GM12878 (cell line): Measurements from ENCODE around the gene KCTD12. TPM values are rescaled to one million over a fixed set of nuclear protein-coding genes. Genes with fewer than 3 reads are reported as not detected.

ENCODE experiments used
- ATAC-seq: fragments of 200-7000 bp; cut with Tn5 transposase; 3 replicates; pipeline ENCODE4 v1.9.1; 2020; ENCODE audit warnings: mild to moderate bottlenecking, moderate library complexity
- BruUV-seq: library from RNA; stranded (reverse); fragments of 400-500 nt; replicated peaks from 2 replicates; lab custom pipeline; 2021; lab: Mats Ljungman, UMichigan
- CTCF ChIA-PET: fragments of 300-600 bp; sonication (Branson Sonifier 250); formaldehyde crosslinking; extraction: SDS; loops from one replicate; lab custom pipeline; 2021; ENCODE audit warnings: inconsistent platforms; lab: Yijun Ruan, JAX
- POLR2A ChIA-PET: fragments of 350-600 bp; formaldehyde crosslinking; extraction: SDS; loops from one replicate; lab custom pipeline; 2021; ENCODE audit warnings: inconsistent platforms; lab: Charles Lee
- RAD21 ChIA-PET: fragments of 300-600 bp; sonication (Branson Sonifier 250); formaldehyde crosslinking; loops from one replicate; lab custom pipeline; 2023; ENCODE audit warnings: antibody characterized with exemption; ENCODE audit not compliant: unreplicated experiment; lab: Charles Lee
- SMC1A ChIA-PET: fragments of 300-600 bp; sonication (Branson Sonifier 250); formaldehyde crosslinking; loops from one replicate; lab custom pipeline; 2023; ENCODE audit not compliant: unreplicated experiment, uncharacterized antibody; lab: Charles Lee
- DNase-seq: peaks from one replicate; pipeline ENCODE4 v3.0.0-alpha.2; 2011; ENCODE audit warnings: low read depth, low spot score
- FAIRE-seq: peaks from 3 replicates; lab custom pipeline; 2011; peaks lifted over from hg19 to GRCh38; lab: Jason Lieb, UNC
- H2AFZ ChIP-seq: 2 replicates; pipeline ENCODE4 v1.6.0; 2011; ENCODE audit warnings: low read depth, low read length, control low read depth; ENCODE audit not compliant: control insufficient read depth
- H3K27ac ChIP-seq: 2 replicates; pipeline ENCODE4 v1.5.1; 2011; ENCODE audit warnings: control low read depth; ENCODE audit not compliant: control insufficient read depth, insufficient read depth
- H3K27me3 ChIP-seq, 2 experiments: replicated peaks in 1 of 2; 2 replicates each; pipeline versions ENCODE4 v1.6.0 to v1.6.1; 2011; ENCODE audit warnings: low read length in 1 of 2; ENCODE audit not compliant: control insufficient read depth in 2 of 2, insufficient read depth in 2 of 2
- H3K36me3 ChIP-seq, 2 experiments: 2 replicates each; pipeline ENCODE4 v1.5.1; 2011; ENCODE audit warnings: low read length in 1 of 2; ENCODE audit not compliant: control insufficient read depth in 2 of 2, insufficient read depth in 2 of 2
- H3K4me1 ChIP-seq: 2 replicates; pipeline ENCODE4 v1.6.1; 2011; ENCODE audit warnings: mild to moderate bottlenecking, low read length, moderate library complexity, mixed read lengths; ENCODE audit not compliant: control insufficient read depth, insufficient read depth
- H3K4me2 ChIP-seq: 2 replicates; pipeline ENCODE4 v1.6.0; 2011; ENCODE audit warnings: control low read depth; ENCODE audit not compliant: control insufficient read depth, insufficient read depth
- H3K4me3 ChIP-seq: fragments of 200-600 bp; sonication (generic); 2 replicates; pipeline ENCODE4 v1.5.1; 2016
- H3K79me2 ChIP-seq: 2 replicates; pipeline ENCODE4 v1.6.0; 2011; ENCODE audit warnings: low read length; ENCODE audit not compliant: control insufficient read depth, insufficient read depth
- H3K9ac ChIP-seq: 2 replicates; pipeline ENCODE4 v1.8.0; 2011; ENCODE audit warnings: low read length, control low read depth, mixed read lengths; ENCODE audit not compliant: control insufficient read depth, insufficient read depth
- H3K9me3 ChIP-seq: replicated peaks from 3 replicates; pipeline ENCODE4 v1.5.1; 2011; ENCODE audit warnings: mild to moderate bottlenecking, low read length; ENCODE audit not compliant: control insufficient read depth, insufficient read depth
- H4K20me1 ChIP-seq: 2 replicates; pipeline ENCODE4 v1.6.0; 2011; ENCODE audit not compliant: control insufficient read depth, insufficient read depth
- CEBPZ ChIP-seq: fragments of 150-350 bp; IDR thresholded peaks from 2 replicates; pipeline ENCODE4 v1.6.1; 2016; ENCODE audit warnings: low read depth, low read length
- CHD2 ChIP-seq: IDR thresholded peaks from 2 replicates; pipeline ENCODE4 v1.6.1; 2011; ENCODE audit warnings: low read depth, low read length, improper control_type of control experiment, borderline replicate concordance
- FOS ChIP-seq: IDR thresholded peaks from 3 replicates; pipeline ENCODE4 v1.6.1; 2011; ENCODE audit warnings: borderline replicate concordance; ENCODE audit not compliant: insufficient read length; ENCODE audit errors: extremely low read depth
- IRF4 ChIP-seq: IDR thresholded peaks from 2 replicates; pipeline ENCODE4 v1.6.1; 2011; ENCODE audit warnings: low read depth, low read length
- MEF2B ChIP-seq: fragments of 450-650 bp; IDR thresholded peaks from 2 replicates; pipeline ENCODE4 v1.6.1; 2018; ENCODE audit warnings: mild to moderate bottlenecking, moderate library complexity; ENCODE audit not compliant: partially characterized antibody, poor library complexity, severe bottlenecking
- MTA2 ChIP-seq: fragments of 450-650 bp; IDR thresholded peaks from 2 replicates; pipeline ENCODE4 v1.6.1; 2016; ENCODE audit warnings: low read depth, mild to moderate bottlenecking, moderate library complexity
- NR2F1 ChIP-seq: fragments of 450-650 bp; conservative IDR thresholded peaks from 2 replicates; pipeline ENCODE4 v1.6.1; 2017; ENCODE audit warnings: mild to moderate bottlenecking
- PAX5 ChIP-seq: IDR thresholded peaks from 2 replicates; pipeline ENCODE4 v1.6.1; 2011; ENCODE audit warnings: low read depth, low read length, borderline replicate concordance
- PAX8 ChIP-seq: fragments of 450-650 bp; IDR thresholded peaks from 2 replicates; pipeline ENCODE4 v1.6.1; 2017; ENCODE audit warnings: mild to moderate bottlenecking, moderate library complexity
- POLR2A ChIP-seq: IDR thresholded peaks from 2 replicates; pipeline ENCODE4 v1.6.1; 2011; ENCODE audit warnings: low read depth, mild to moderate bottlenecking, low read length
- PRDM15 ChIP-seq: fragments of 450-650 bp; formaldehyde crosslinking; IDR thresholded peaks from 2 replicates; pipeline ENCODE4 v1.4.0; 2020; ENCODE audit warnings: mild to moderate bottlenecking, moderate library complexity
- STAT1 ChIP-seq: fragments of 450-650 bp; conservative IDR thresholded peaks from 2 replicates; pipeline ENCODE4 v1.6.1; 2014; ENCODE audit warnings: antibody characterized with exemption, mild to moderate bottlenecking
- TCF7 ChIP-seq: IDR thresholded peaks from 2 replicates; pipeline ENCODE4 v1.6.1; 2014; ENCODE audit warnings: antibody characterized with exemption, borderline replicate concordance
- USF2 ChIP-seq: IDR thresholded peaks from 2 replicates; pipeline ENCODE4 v1.6.1; 2011; ENCODE audit warnings: low read depth, low read length, improper control_type of control experiment, borderline replicate concordance
- ZSCAN29 ChIP-seq: fragments of 450-650 bp; IDR thresholded peaks from 2 replicates; pipeline ENCODE4 v1.6.1; 2017; ENCODE audit warnings: mild to moderate bottlenecking, moderate library complexity
- WGBS: methylation state at CpG from one replicate; pipeline ENCODE4 v1.1.6; 2016; ENCODE audit warnings: low lambda C conversion rate; ENCODE audit not compliant: insufficient replicate concordance, insufficient coverage; ENCODE audit errors: missing lambda C conversion rate; 5-methylcytosine and 5-hydroxymethylcytosine counted together
- in situ Hi-C: fragments of 300-500 bp; cut with MboI; formaldehyde crosslinking; loops from 9 replicates; pipeline ENCODE4 v1.14.3; 2018; ENCODE audit warnings: mixed read lengths
- intact Hi-C: fragments of 100-400 bp; cut with micrococcal nuclease; formaldehyde crosslinking; loops from one replicate; pipeline ENCODE4 v1.14.2; 2022; ENCODE audit not compliant: unreplicated experiment
- polyA plus RNA-seq, 11 experiments: library from polyadenylated mRNA; depleted of rRNA in 4 of 11; unstranded in 6 of 11; stranded (reverse) in 5 of 11; fragments of >200 nt; fragmentation: Nextera tagmentation in 4 of 11; fragmentation: Illumina TruSeq in 1 of 11; extraction: Ambion mirVana in 4 of 11; extraction: Trizol in 1 of 11; gene quantifications; 1 replicate in 1 of 11; 2 replicates in 10 of 11; pipeline versions ENCODE4 v1.2.1 to v1.2.3, GENCODE V29; 2011 to 2016; ENCODE audit warnings: inconsistent platforms in 2 of 11, missing spikeins in 2 of 11, low read depth in 1 of 11
- total RNA-seq, 4 experiments: library from RNA; depleted of rRNA in 3 of 4; stranded (reverse); fragments of >200 nt in 3 of 4; fragmentation: Illumina TruSeq in 1 of 4; extraction: Trizol in 1 of 4; gene quantifications; 2 replicates each; pipeline versions ENCODE4 v1.2.1 to v1.2.3, GENCODE V29; 2013 to 2021

KCTD12 gene
- total and polyA plus RNA-seq, 10 of the 15 experiments (the other 5 are each of a cell fraction or from before 2014, with no cell fraction given), result 0.24 to 2.9 (median 0.92) TPM

DNA sequence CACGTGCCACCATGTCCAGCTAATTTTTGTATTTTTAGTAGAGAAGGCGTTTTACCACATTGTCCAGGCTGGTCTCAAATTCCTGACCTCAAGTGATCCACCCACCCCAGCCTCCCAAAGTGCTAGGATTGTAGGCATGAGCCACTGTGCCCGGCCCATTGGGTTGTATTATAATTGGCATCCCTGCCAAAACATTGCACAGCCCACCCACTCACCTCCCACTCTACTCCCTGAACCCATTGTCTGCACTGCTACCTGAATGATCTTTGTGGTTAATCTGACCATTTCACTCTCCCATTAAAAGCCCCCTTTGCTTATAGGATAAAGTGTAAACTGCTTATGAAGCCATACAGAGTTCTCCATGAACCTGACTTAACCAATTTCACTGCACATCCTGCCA is 26.3 kb upstream of the KCTD12 start:
- ChIA-PET CTCF (interaction anchor here (1.0 to 3.8 kb wide), 2 partner anchors 9 to 17 kb away, joined by 3 to 15 read pairs; no protein-coding TSS in a partner anchor), POLR2A (interaction anchor here (0.6 kb wide), 1 partner anchor 113 kb away, joined by 11 read pairs; no protein-coding TSS in a partner anchor), SMC1A (no interaction called here), RAD21 (no interaction called here)
- no peak overlapping the region for H3K9ac ChIP-seq
- 0% methylated on average over 3 of the region's 3 CpGs for WGBS
- no peak overlapping the region for H2AFZ ChIP-seq
- no peaks in the 10 kb centered on the region for H3K79me2 ChIP-seq
- no peak overlapping the region for H3K4me2 ChIP-seq
- no peaks in the 10 kb centered on the region for H3K4me1 ChIP-seq
- BruUV-seq, result no TSS peak
- H4K20me1 ChIP-seq, result no peaks in the 10 kb centered on the region
- intact Hi-C loops (no loop called here), in situ Hi-C loops (no loop called here)
- no peak overlapping the region for H3K4me3 ChIP-seq
- no peak for FAIRE-seq
- DNase-seq, result no peak
- H3K9me3 ChIP-seq, result no peaks in the 10 kb centered on the region
- H3K27ac ChIP-seq, result no peak overlapping the region
- H3K36me3 ChIP-seq, result no peaks in the 10 kb centered on the region
- no peak for ATAC-seq
- H3K27me3 ChIP-seq, result no peaks in the 10 kb centered on the region; a peak in 1 of 4 replicates
- TF ChIP-seq CHD2 (no peak), CEBPZ (no peak), STAT1 (no peak), NR2F1 (no peak), PAX5 (no peak), FOS (no peak), POLR2A (no peak), USF2 (no peak), IRF4 (no peak), MTA2 (no peak), PRDM15 (CRISPR knock-in tag) (no peak), PAX8 (no peak), MEF2B (no peak), ZSCAN29 (no peak), TCF7 (no peak)
